Lung (tissue), 12 donors: Measurements from ENCODE around the gene LARP4B. TPM values are rescaled to one million over a fixed set of nuclear protein-coding genes. Genes with fewer than 3 reads are reported as not detected.

ENCODE experiments used
- ATAC-seq: fragments of 200-7000 bp; cut with Tn5 transposase; one replicate; pipeline ENCODE4 v1.9.1; 2020; ENCODE audit warnings: moderate number of reproducible peaks; ENCODE audit not compliant: insufficient read depth, low FRiP score
- DNase-seq, 3 donors: peaks; one replicate each; pipeline ENCODE4 v3.0.0-alpha.2; 2013 to 2017
- H3K27ac ChIP-seq, 2 donors: one replicate each; pipeline ENCODE4 v1.5.1; 2013; ENCODE audit warnings: mild to moderate bottlenecking in 2 of 2, moderate library complexity in 2 of 2, control low read depth in 1 of 2, inconsistent platforms in 1 of 2, low read depth in 1 of 2, low read length in 1 of 2
- H3K27me3 ChIP-seq, 3 donors: one replicate each; pipeline ENCODE4 v1.5.1; 2013; ENCODE audit warnings: low read length in 2 of 3; ENCODE audit not compliant: control insufficient read depth in 3 of 3, insufficient read depth in 3 of 3
- H3K36me3 ChIP-seq, 4 donors: one replicate each; pipeline ENCODE4 v1.5.1; 2013; ENCODE audit warnings: low read length in 4 of 4, mild to moderate bottlenecking in 1 of 4, moderate library complexity in 1 of 4; ENCODE audit not compliant: control insufficient read depth in 4 of 4, insufficient read depth in 4 of 4
- H3K4me1 ChIP-seq, 5 donors: one replicate each; pipeline ENCODE4 v1.5.1; 2013; ENCODE audit warnings: low read length in 5 of 5, mild to moderate bottlenecking in 2 of 5, moderate library complexity in 1 of 5; ENCODE audit not compliant: control insufficient read depth in 5 of 5, insufficient read depth in 5 of 5
- H3K4me3 ChIP-seq: one replicate; pipeline ENCODE4 v1.5.1; 2013; ENCODE audit warnings: mild to moderate bottlenecking, control low read depth, moderate library complexity
- H3K9ac ChIP-seq, 2 donors: one replicate each; pipeline ENCODE4 v1.5.1; 2013; ENCODE audit warnings: low read length in 2 of 2, control low read depth in 1 of 2; ENCODE audit not compliant: insufficient read depth in 1 of 2
- H3K9me3 ChIP-seq, 4 donors: one replicate each; pipeline ENCODE4 v1.5.1; 2013; ENCODE audit warnings: low read length in 3 of 4, mild to moderate bottlenecking in 1 of 4, moderate library complexity in 1 of 4; ENCODE audit not compliant: control insufficient read depth in 4 of 4, insufficient read depth in 3 of 4
- WGBS, 2 donors: extraction: QIAGEN DNeasy Blood & Tissue Kit; methylation state at CpG; one replicate each; pipeline ENCODE4 v1.1.7; 2013; 5-methylcytosine and 5-hydroxymethylcytosine counted together
- polyA plus RNA-seq, 2 donors: library from polyadenylated mRNA; stranded (reverse); fragments of 200-250 nt; gene quantifications; one replicate each; pipeline ENCODE4 v1.2.1, GENCODE V29; 2013
- total RNA-seq, 2 donors: library from RNA; depleted of rRNA in 1 of 2; stranded (reverse); fragments of >200 nt in 1 of 2; gene quantifications; one replicate each; pipeline ENCODE4 v1.2.1, GENCODE V29; 2014 to 2021
- TF ChIP-seq, protein P1 (sequence below): IDR thresholded peaks from 2 replicates; pipeline ENCODE4 v1.5.1; 2012; ENCODE audit warnings: mild to moderate bottlenecking; ENCODE audit errors: control extremely low read depth, extremely low read depth
- donor health status: control.
- donor health status: control.
- donor health status: Bipolar disorder and iron deficiency.
- donor health status: healthy.
- donor health status: DM: yes; HTN: yes; CAD: no.

The LARP4B gene
- total and polyA plus RNA-seq, 4 donors = 24.7 to 133 (median 66.9) TPM

DNA sequence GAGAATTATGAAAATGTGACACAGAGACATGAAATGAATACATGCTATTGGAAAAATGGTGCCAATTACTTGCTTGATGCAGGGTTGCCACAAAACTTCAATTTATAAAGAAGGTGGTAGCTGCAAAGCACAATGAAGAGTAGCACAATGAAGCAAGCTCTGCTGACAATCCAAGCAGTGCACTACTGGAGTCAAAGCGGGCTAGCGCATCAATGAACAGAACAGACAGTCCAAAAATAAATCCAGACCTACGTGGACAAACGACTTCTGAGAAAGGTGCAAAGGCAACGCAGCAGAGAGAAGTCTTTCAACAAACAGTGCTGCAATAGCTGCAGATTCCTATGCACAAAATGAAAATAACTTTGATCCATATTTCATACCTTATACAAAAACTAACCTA is 75.8 kb downstream of the LARP4B start:
- Histone ChIP-seq H3K4me1 (peaks cover 0 to 16% (median 0%) of the 10 kb centered on the region in 5 donors), H3K27me3 (no peaks in the 10 kb centered on the region), H3K9me3 (peaks cover 0 to 3% (median 0%) of the 10 kb centered on the region in 4 donors), H3K4me3 (no peak overlapping the region), H3K9ac (no peak overlapping the region), H3K27ac (no peak overlapping the region), H3K36me3 (peaks cover 6 to 18% (median 9%) of the 10 kb centered on the region in 4 donors)
- ATAC-seq (no peak), DNase-seq (no peak)
- TF ChIP-seq, protein P1, sequence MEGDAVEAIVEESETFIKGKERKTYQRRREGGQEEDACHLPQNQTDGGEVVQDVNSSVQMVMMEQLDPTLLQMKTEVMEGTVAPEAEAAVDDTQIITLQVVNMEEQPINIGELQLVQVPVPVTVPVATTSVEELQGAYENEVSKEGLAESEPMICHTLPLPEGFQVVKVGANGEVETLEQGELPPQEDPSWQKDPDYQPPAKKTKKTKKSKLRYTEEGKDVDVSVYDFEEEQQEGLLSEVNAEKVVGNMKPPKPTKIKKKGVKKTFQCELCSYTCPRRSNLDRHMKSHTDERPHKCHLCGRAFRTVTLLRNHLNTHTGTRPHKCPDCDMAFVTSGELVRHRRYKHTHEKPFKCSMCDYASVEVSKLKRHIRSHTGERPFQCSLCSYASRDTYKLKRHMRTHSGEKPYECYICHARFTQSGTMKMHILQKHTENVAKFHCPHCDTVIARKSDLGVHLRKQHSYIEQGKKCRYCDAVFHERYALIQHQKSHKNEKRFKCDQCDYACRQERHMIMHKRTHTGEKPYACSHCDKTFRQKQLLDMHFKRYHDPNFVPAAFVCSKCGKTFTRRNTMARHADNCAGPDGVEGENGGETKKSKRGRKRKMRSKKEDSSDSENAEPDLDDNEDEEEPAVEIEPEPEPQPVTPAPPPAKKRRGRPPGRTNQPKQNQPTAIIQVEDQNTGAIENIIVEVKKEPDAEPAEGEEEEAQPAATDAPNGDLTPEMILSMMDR = no peak
- 95% methylated on average over 5 of the region's 5 CpGs for WGBS, 2 donors

DNA sequence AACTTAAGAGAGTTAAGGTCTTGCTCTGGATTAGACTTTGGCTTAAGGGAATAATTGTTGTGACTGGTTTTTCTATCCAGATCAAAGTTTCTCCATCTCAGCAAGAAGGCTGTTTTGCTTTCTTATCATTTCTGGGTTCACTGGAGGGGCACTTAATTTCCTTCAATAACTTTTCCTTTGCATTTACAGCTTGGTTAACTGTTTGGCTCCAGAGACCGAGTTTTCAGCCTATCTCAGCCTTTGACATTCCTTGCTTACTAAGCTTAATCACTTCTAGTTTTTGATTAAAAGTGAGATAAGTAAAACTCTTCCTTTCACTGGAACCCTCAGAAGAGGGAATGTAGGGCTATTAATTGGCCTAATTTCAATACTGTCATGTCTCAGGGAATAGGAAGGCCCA is 76.4 kb downstream of the LARP4B start:
- DNase-seq (no peak), ATAC-seq (no peak)
- Histone ChIP-seq H3K9ac (no peak overlapping the region), H3K27ac (no peak overlapping the region), H3K4me1 (peaks cover 0 to 16% (median 0%) of the 10 kb centered on the region in 5 donors), H3K9me3 (peaks cover 0 to 3% (median 1%) of the 10 kb centered on the region in 4 donors), H3K27me3 (no peaks in the 10 kb centered on the region), H3K36me3 (peaks cover 5 to 18% (median 11%) of the 10 kb centered on the region in 4 donors), H3K4me3 (no peak overlapping the region)
- TF ChIP-seq, protein P1 = no peak
- 86% methylated on average over 1 of the region's 1 CpG for WGBS, 2 donors

DNA sequence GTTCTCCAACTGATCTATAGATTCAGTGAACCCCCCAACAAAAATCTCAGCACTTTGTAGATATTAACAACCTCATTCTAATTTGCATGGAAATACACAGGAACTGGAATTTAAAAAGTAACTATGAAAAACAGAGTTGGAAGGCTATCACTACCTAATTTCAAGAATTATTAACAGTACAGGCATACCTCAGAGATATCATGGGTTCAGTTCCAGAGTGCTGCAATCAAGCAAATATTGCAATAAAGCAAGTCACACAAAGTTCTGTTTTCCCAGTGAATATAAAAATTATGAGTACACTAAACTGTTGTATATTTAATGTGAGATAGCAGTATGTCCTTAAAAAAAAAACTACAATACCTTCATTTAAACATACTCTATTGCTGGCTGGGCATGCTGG is 78.5 kb downstream of the LARP4B start:
- no peak overlapping the region for H3K27ac ChIP-seq

More for the DNA sequence above, 78.5 kb downstream of the LARP4B start:
- TF ChIP-seq, protein P1 = no peak
- Histone ChIP-seq H3K9me3 (peaks cover 0 to 4% (median 3%) of the 10 kb centered on the region in 4 donors), H3K36me3 (peaks cover 0 to 23% (median 10%) of the 10 kb centered on the region in 4 donors), H3K4me3 (no peak overlapping the region), H3K9ac (no peak overlapping the region), H3K4me1 (peaks cover 0 to 12% (median 0%) of the 10 kb centered on the region in 5 donors), H3K27me3 (no peaks in the 10 kb centered on the region)
- ATAC-seq (no peak), DNase-seq (no peak)
